Measurements from ENCODE around the gene TMCC1. TPM values are rescaled to one million over a fixed set of nuclear protein-coding genes. Genes with fewer than 3 reads are reported as not detected.

The TMCC1 gene
- total and polyA plus RNA-seq, 2 donors (not counting 3 experiments of a cell fraction or from before 2014, with no cell fraction given), result 17.4 to 38.4 TPM

DNA sequence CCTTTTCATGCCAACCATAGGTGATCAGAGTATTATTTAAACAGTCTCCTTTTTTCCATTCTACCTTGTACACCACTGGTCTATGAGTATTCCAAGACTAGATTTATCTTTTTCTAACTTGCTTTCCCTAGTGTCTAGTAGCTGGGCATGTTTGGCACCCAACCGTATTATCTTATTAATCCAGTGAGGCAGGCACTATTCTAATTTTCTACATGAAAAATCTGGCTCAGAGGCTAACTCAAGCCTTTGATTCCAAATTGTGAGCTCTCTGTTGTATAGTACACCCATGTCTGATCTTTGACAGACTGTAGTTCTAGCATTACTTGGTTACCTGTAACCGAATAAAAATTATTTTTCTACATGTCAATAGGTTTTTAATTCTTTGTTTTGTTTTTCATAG is 210.3 kb downstream of the TMCC1 start:
- Histone ChIP-seq H3K27ac (ENCODE audit: insufficient read depth, low read depth, low read length) (no peak overlapping the region), H3K9me1 (replicated peaks; ENCODE audit: control insufficient read depth, extremely low read depth, insufficient read depth, low read length) (no peaks in the 10 kb centered on the region), H3K9ac (replicated peaks; ENCODE audit: extremely low read depth, insufficient read depth, low read length) (no peak overlapping the region), H3K4me3 (replicated peaks in 1 of 3; ENCODE audit: insufficient read depth in 1 of 3, low read depth in 1 of 3, low read length in 3 of 3) (no peak overlapping the region), H4K20me1 (replicated peaks; ENCODE audit: control insufficient read depth, extremely low read depth, insufficient read depth, low read length) (peaks cover 3% of the 10 kb centered on the region), H3K4me2 (ENCODE audit: insufficient read depth, low read length) (no peak overlapping the region), H3K36me3 (ENCODE audit: control insufficient read depth in 2 of 2, extremely low read depth in 1 of 2, insufficient read depth in 2 of 2, low read length in 2 of 2) (no peaks in the 10 kb centered on the region), H2AFZ (ENCODE audit: low read depth, low read length) (no peak overlapping the region), H3K79me2 (ENCODE audit: control insufficient read depth, insufficient read depth, low read length) (no peaks in the 10 kb centered on the region), H3K4me1 (ENCODE audit: control insufficient read depth, extremely low read depth, insufficient read depth, low read length) (no peaks in the 10 kb centered on the region), H3K27me3 (ENCODE audit: control insufficient read depth in 2 of 2, insufficient read depth in 2 of 2, low read length in 2 of 2) (no peaks in the 10 kb centered on the region), H3K9me3 (replicated peaks; ENCODE audit: control insufficient read depth, insufficient read depth, low read length) (no peaks in the 10 kb centered on the region)
- intact Hi-C loops (cut with micrococcal nuclease), result loop anchor here (1.0 kb wide), 1 partner anchor 13 kb away; no protein-coding TSS in a partner anchor
- dilution Hi-C loops (cut with MboI; ENCODE audit: extremely low pct_ligation_motif_present, low sequenced_read_pairs), result no loop called here
- FAIRE-seq (no peak), DNase-seq (ENCODE audit: low read depth, low spot score) (no peak)
- CTCF ChIA-PET, result interaction anchor here (1.0 kb wide), 1 partner anchor 13 kb away, joined by 3 read pairs; no protein-coding TSS in a partner anchor
- POLR2A ChIA-PET, result no interaction called here
- no peak for TF ChIP-seq MYC (IDR thresholded peaks at IDR 0.05; ENCODE audit: low read depth, low read length)
- no peak for TF ChIP-seq POLR2A (IDR thresholded peaks at IDR 0.05; ENCODE audit: low read depth, low read length)
- TF ChIP-seq, protein P1, sequence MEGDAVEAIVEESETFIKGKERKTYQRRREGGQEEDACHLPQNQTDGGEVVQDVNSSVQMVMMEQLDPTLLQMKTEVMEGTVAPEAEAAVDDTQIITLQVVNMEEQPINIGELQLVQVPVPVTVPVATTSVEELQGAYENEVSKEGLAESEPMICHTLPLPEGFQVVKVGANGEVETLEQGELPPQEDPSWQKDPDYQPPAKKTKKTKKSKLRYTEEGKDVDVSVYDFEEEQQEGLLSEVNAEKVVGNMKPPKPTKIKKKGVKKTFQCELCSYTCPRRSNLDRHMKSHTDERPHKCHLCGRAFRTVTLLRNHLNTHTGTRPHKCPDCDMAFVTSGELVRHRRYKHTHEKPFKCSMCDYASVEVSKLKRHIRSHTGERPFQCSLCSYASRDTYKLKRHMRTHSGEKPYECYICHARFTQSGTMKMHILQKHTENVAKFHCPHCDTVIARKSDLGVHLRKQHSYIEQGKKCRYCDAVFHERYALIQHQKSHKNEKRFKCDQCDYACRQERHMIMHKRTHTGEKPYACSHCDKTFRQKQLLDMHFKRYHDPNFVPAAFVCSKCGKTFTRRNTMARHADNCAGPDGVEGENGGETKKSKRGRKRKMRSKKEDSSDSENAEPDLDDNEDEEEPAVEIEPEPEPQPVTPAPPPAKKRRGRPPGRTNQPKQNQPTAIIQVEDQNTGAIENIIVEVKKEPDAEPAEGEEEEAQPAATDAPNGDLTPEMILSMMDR (IDR thresholded peaks at IDR 0.05; ENCODE audit: extremely low read depth in 1 of 2, insufficient read depth in 1 of 2, low read depth in 1 of 2, low read length in 2 of 2), result no peak
- TF ChIP-seq EZH2 (IDR thresholded peaks at IDR 0.05; ENCODE audit: borderline replicate concordance, low read depth, low read length, severe bottlenecking), result no peak
- no peak for TF ChIP-seq JUN (IDR thresholded peaks at IDR 0.05; ENCODE audit: borderline replicate concordance, insufficient read depth, insufficient read length, low read depth)
- TF ChIP-seq, protein P2, sequence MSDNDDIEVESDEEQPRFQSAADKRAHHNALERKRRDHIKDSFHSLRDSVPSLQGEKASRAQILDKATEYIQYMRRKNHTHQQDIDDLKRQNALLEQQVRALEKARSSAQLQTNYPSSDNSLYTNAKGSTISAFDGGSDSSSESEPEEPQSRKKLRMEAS (IDR thresholded peaks at IDR 0.05; ENCODE audit: insufficient read depth, insufficient read length), result no peak
- TF ChIP-seq GATA2 (IDR thresholded peaks at IDR 0.05; ENCODE audit: insufficient read depth, insufficient read length, low read depth, low read length), result no peak
- no peak for TF ChIP-seq FOS (IDR thresholded peaks at IDR 0.05; ENCODE audit: borderline replicate concordance, insufficient read depth, low read length)
- no peak for TF ChIP-seq POLR2AphosphoS5 (IDR thresholded peaks at IDR 0.05; ENCODE audit: insufficient read depth, low read depth, low read length)
- BruUV-seq (replicated peaks), result no TSS peak
